ENCODE measurements around the gene SLC36A4.

DNA sequence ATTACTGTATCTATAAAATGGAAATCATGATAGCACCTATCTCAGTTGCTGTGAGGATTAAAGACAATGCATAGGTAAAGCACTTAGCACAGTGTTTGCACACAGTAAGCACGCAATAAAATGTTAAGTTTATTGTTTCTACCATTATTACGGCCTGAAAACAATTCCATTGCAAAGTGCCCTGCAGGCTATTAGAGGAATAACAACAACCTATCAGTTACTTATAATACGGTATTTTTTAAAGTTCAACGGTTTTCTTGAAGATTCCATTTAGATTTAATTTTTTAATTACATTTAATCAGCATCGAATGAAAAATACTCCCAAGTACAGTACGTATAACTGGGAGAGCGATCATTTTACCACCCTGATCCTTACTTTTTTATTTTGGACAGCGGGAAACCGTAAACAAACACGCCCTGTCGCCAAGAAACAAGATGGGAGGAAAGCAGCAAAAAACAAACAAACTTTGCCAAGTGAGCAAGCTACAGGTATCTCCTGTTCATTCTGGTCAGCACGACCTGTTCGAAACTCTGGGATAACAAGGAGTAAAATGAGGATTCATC, 893 bp downstream of the SLC36A4 start:
- TF ChIP-seq, protein P1, sequence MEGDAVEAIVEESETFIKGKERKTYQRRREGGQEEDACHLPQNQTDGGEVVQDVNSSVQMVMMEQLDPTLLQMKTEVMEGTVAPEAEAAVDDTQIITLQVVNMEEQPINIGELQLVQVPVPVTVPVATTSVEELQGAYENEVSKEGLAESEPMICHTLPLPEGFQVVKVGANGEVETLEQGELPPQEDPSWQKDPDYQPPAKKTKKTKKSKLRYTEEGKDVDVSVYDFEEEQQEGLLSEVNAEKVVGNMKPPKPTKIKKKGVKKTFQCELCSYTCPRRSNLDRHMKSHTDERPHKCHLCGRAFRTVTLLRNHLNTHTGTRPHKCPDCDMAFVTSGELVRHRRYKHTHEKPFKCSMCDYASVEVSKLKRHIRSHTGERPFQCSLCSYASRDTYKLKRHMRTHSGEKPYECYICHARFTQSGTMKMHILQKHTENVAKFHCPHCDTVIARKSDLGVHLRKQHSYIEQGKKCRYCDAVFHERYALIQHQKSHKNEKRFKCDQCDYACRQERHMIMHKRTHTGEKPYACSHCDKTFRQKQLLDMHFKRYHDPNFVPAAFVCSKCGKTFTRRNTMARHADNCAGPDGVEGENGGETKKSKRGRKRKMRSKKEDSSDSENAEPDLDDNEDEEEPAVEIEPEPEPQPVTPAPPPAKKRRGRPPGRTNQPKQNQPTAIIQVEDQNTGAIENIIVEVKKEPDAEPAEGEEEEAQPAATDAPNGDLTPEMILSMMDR (optimal IDR thresholded peaks at IDR 0.05 in 1 of 3, IDR thresholded peaks at IDR 0.05 in 1 of 3, conservative IDR thresholded peaks at IDR 0.05 in 1 of 3; ENCODE audit: extremely low read depth in 1 of 3, insufficient read depth in 2 of 3, low read length in 3 of 3) = peak in 2 of 3 experiments; percentile 24 to 44
- TF ChIP-seq EZH2 (IDR thresholded peaks at IDR 0.05; ENCODE audit: low read length) = no peak

All from keratinocyte (primary cell).